Peyer's patch (tissue), 4 donors: ENCODE measurements around the gene PKMYT1. TPM values are rescaled to one million over a fixed set of nuclear protein-coding genes. Genes with fewer than 3 reads are reported as not detected.
A peak's percentile ranks its signal among the peaks of the same experiment; 100 is the strongest.

Source experiments
- DNase-seq, 3 donors: peaks; one replicate each; pipeline ENCODE4 v3.0.0-alpha.2; 2017 to 2019
- H3K27ac ChIP-seq, 4 donors: fragments of 200-600 bp; sonication (generic); one replicate each; pipeline ENCODE4 v1.5.1; 2016 to 2019
- H3K27me3 ChIP-seq, 2 donors: fragments of 200-600 bp; sonication (generic); one replicate each; pipeline ENCODE4 v1.5.1; 2019
- H3K36me3 ChIP-seq, 3 donors: fragments of 200-600 bp; sonication (generic); one replicate each; pipeline ENCODE4 v1.5.1; 2016 to 2019
- H3K4me1 ChIP-seq, 4 donors: fragments of 200-600 bp; sonication (generic); one replicate each; pipeline ENCODE4 v1.5.1; 2016 to 2019
- H3K4me3 ChIP-seq, 4 donors: fragments of 200-600 bp; sonication (generic); 1 replicate in 3 of 4; 2 replicates in 1 of 4; pipeline ENCODE4 v1.5.1; 2016 to 2019; ENCODE audit warnings: mild to moderate bottlenecking in 1 of 4
- H3K9me3 ChIP-seq, 4 donors: fragments of 200-600 bp; sonication (generic); one replicate each; pipeline ENCODE4 v1.5.1; 2016 to 2019; ENCODE audit warnings: mild to moderate bottlenecking in 1 of 4
- CTCF ChIP-seq, 6 experiments: fragments of 450-650 bp in 4 of 6; fragments of 200-600 bp in 2 of 6; sonication (generic) in 1 of 6; IDR thresholded peaks; one replicate each; pipeline ENCODE4 v1.5.1; 2017 to 2019; ENCODE audit warnings: antibody characterized with exemption in 6 of 6, mild to moderate bottlenecking in 3 of 6, moderate library complexity in 1 of 6
- POLR2A ChIP-seq, 2 donors: fragments of 450-650 bp; IDR thresholded peaks; one replicate each; pipeline ENCODE4 v1.5.1; 2017; ENCODE audit warnings: antibody characterized with exemption in 2 of 2, mild to moderate bottlenecking in 2 of 2, moderate library complexity in 2 of 2
- total RNA-seq, 4 donors: library from RNA; depleted of rRNA; stranded (reverse); fragments of >200 nt; gene quantifications; one replicate each; pipeline ENCODE4 v1.1.0, GENCODE V29; 2016

Gene PKMYT1
- total RNA-seq, 4 donors from 2014 or later, result 4.3 to 23.9 (median 6.0) TPM

GRCh38 chr16:2970563-2970962, 9.7 kb downstream of the PKMYT1 start:
- Histone ChIP-seq H3K9me3 (no peaks in the 10 kb centered on the region), H3K4me3 (peak overlapping the region in 3 of 4 donors; percentile 72 to 94 (median 80)), H3K27me3 (peaks cover 8 to 23% of the 10 kb centered on the region in 2 donors), H3K36me3 (no peaks in the 10 kb centered on the region), H3K4me1 (peaks cover 4 to 40% (median 23%) of the 10 kb centered on the region in 4 donors), H3K27ac (peak overlapping the region in 1 of 4 donors; percentile 71)
- no peak for DNase-seq
- no peak for TF ChIP-seq CTCF (IDR thresholded peaks at IDR 0.05)
- no peak for TF ChIP-seq POLR2A (IDR thresholded peaks at IDR 0.05)

GRCh38 chr16:2969545-2970521, 10.4 kb downstream of the PKMYT1 start:
- H3K27me3 ChIP-seq, result peaks cover 8 to 30% of the 10 kb centered on the region in 2 donors
- no peaks in the 10 kb centered on the region for H3K9me3 ChIP-seq
- H3K27ac ChIP-seq, result peak overlapping the region; percentile 45 to 76 (median 64)
- H3K4me3 ChIP-seq, result peak overlapping the region; percentile 48 to 94 (median 76)
- DNase-seq, result peak; percentile 61 to 82 (median 76)
- H3K36me3 ChIP-seq, result no peaks in the 10 kb centered on the region
- TF ChIP-seq CTCF (IDR thresholded peaks at IDR 0.05) (peak; percentile 29 to 48 (median 35)), POLR2A (IDR thresholded peaks at IDR 0.05) (no peak)
- H3K4me1 ChIP-seq, result peaks cover 7 to 48% (median 29%) of the 10 kb centered on the region in 4 donors

GRCh38 chr16:2968738-2969544, 11.3 kb downstream of the PKMYT1 start, which contains the start of gene PAQR4:
Gene PAQR4 (plus strand): TSS chr16:2969348. CDS start chr16:2969675, 327 bp downstream.
- peak; percentile 35 to 61 for TF ChIP-seq POLR2A (IDR thresholded peaks at IDR 0.05)
- TF ChIP-seq CTCF (IDR thresholded peaks at IDR 0.05), result peak in 2 of 6 experiments; percentile 8 to 28
- peaks cover 8 to 39% of the 10 kb centered on the region in 2 donors for H3K27me3 ChIP-seq
- peaks cover 7 to 57% (median 38%) of the 10 kb centered on the region in 4 donors for H3K4me1 ChIP-seq
- peak within 1 kb of the TSS; percentile 48 to 94 (median 76) for H3K4me3 ChIP-seq
- H3K9me3 ChIP-seq, result no peaks in the 10 kb centered on the region
- H3K27ac ChIP-seq, result peak within 1 kb of the TSS; percentile 45 to 76 (median 64)
- no peaks in the 10 kb centered on the region for H3K36me3 ChIP-seq
- DNase-seq, result peak; percentile 83 to 93 (median 93)

- peaks cover 7 to 62% (median 44%) of the 10 kb centered on the region in 4 donors for H3K4me1 ChIP-seq
- H3K9me3 ChIP-seq, result no peaks in the 10 kb centered on the region
- peak in 1 of 3 donors; percentile 45 for DNase-seq
- TF ChIP-seq POLR2A (IDR thresholded peaks at IDR 0.05) (no peak), CTCF (IDR thresholded peaks at IDR 0.05) (no peak)
- peak overlapping the region; percentile 48 to 94 (median 76) for H3K4me3 ChIP-seq
- no peaks in the 10 kb centered on the region for H3K36me3 ChIP-seq
- H3K27me3 ChIP-seq, result peaks cover 12 to 45% of the 10 kb centered on the region in 2 donors
- H3K27ac ChIP-seq, result peak overlapping the region; percentile 25 to 76 (median 64)
Observed at GRCh38 chr16:2968368-2968737, 11.9 kb downstream of the PKMYT1 start.

- TF ChIP-seq CTCF (IDR thresholded peaks at IDR 0.05) (no peak), POLR2A (IDR thresholded peaks at IDR 0.05) (no peak)
- Histone ChIP-seq H3K4me1 (peaks cover 7 to 69% (median 50%) of the 10 kb centered on the region in 4 donors), H3K36me3 (no peaks in the 10 kb centered on the region), H3K27ac (peak overlapping the region in 1 of 4 donors; percentile 71), H3K9me3 (no peaks in the 10 kb centered on the region), H3K27me3 (peaks cover 12 to 51% of the 10 kb centered on the region in 2 donors), H3K4me3 (peak overlapping the region in 1 of 4 donors; percentile 37)
- no peak for DNase-seq
Observed at GRCh38 chr16:2967721-2968161, 12.5 kb downstream of the PKMYT1 start.
